B cell (primary cell): Measurements from ENCODE around the gene ANKRD44. TPM values are rescaled to one million over a fixed set of nuclear protein-coding genes. Genes with fewer than 3 reads are reported as not detected.

Source experiments
- ATAC-seq: fragments of 200-7000 bp; cut with Tn5 transposase; one replicate; pipeline ENCODE4 v1.10.0; 2021; ENCODE audit warnings: low read depth, mild to moderate bottlenecking, moderate number of reproducible peaks, moderate library complexity
- CTCF ChIA-PET: fragments of 350-600 bp; sonication (Branson Sonifier 250); formaldehyde crosslinking; loops from one replicate; lab custom pipeline; 2021; ENCODE audit warnings: antibody characterized with exemption, inconsistent platforms; lab: Charles Lee
- POLR2A ChIA-PET: fragments of 350-600 bp; sonication (Branson Sonifier 250); formaldehyde crosslinking; loops from one replicate; lab custom pipeline; 2021; ENCODE audit warnings: antibody characterized with exemption; lab: Charles Lee
- DNase-seq: peaks from one replicate; pipeline ENCODE4 v3.0.0; 2013
- H2AFZ ChIP-seq: 2 replicates; pipeline ENCODE4 v1.6.1; 2012; ENCODE audit warnings: mild to moderate bottlenecking, low read depth, low read length; ENCODE audit not compliant: insufficient read depth, poor library complexity, severe bottlenecking
- H3K27ac ChIP-seq, 2 donors: 1 replicate in 1 of 2; 2 replicates in 1 of 2; pipeline ENCODE4 v1.5.1; 2012 to 2013; ENCODE audit warnings: low read length in 2 of 2, mild to moderate bottlenecking in 2 of 2, moderate library complexity in 1 of 2
- H3K27me3 ChIP-seq, 4 experiments: fragments of 200-600 bp in 1 of 4; sonication (generic) in 1 of 4; replicated peaks in 1 of 4; 1 replicate in 2 of 4; 2 replicates in 2 of 4; pipeline versions ENCODE4 v1.6.1 to v1.7.0; 2013 to 2016; ENCODE audit warnings: low read length in 3 of 4, mild to moderate bottlenecking in 2 of 4, mixed read lengths in 1 of 4, moderate library complexity in 1 of 4; ENCODE audit not compliant: insufficient read depth in 4 of 4, control insufficient read depth in 3 of 4; ENCODE audit errors: control extremely low read depth in 1 of 4
- H3K36me3 ChIP-seq, 2 experiments: replicated peaks in 1 of 2; 1 replicate in 1 of 2; 2 replicates in 1 of 2; pipeline versions ENCODE4 v1.6.1 to v1.7.1; 2013; ENCODE audit warnings: low read length in 1 of 2; ENCODE audit not compliant: insufficient read depth in 2 of 2, control insufficient read depth in 1 of 2; ENCODE audit errors: control extremely low read depth in 1 of 2, extremely low read depth in 1 of 2
- H3K4me1 ChIP-seq, 2 donors: fragments of 200-600 bp in 1 of 2; sonication (generic) in 1 of 2; 1 replicate in 1 of 2; 2 replicates in 1 of 2; pipeline versions ENCODE4 v1.5.1 to v1.6.1; 2013 to 2017; ENCODE audit warnings: low read length in 2 of 2; ENCODE audit not compliant: control insufficient read depth in 2 of 2, insufficient read depth in 2 of 2
- H3K4me2 ChIP-seq: replicated peaks from 2 replicates; pipeline ENCODE3; 2012; ENCODE audit warnings: mild to moderate bottlenecking, low read depth, low read length; ENCODE audit not compliant: poor library complexity, severe bottlenecking
- H3K4me3 ChIP-seq, 5 experiments: fragments of 200-600 bp in 1 of 5; sonication (generic) in 1 of 5; 1 replicate in 3 of 5; 2 replicates in 2 of 5; pipeline versions ENCODE4 v1.5.1 to v1.7.0; 2011 to 2016; ENCODE audit warnings: low read length in 4 of 5, mild to moderate bottlenecking in 4 of 5, low read depth in 2 of 5, control low read depth in 1 of 5, moderate library complexity in 1 of 5; ENCODE audit not compliant: insufficient read depth in 1 of 5; ENCODE audit errors: control extremely low read depth in 1 of 5, extremely low read depth in 1 of 5
- H3K79me2 ChIP-seq: fragments of 200-600 bp; sonication (generic); one replicate; pipeline ENCODE4 v1.6.0; 2016; ENCODE audit warnings: low read length; ENCODE audit not compliant: control insufficient read depth, insufficient read depth
- H3K9ac ChIP-seq: fragments of 200-600 bp; sonication (generic); 2 replicates; pipeline ENCODE4 v1.6.1; 2017; ENCODE audit warnings: mild to moderate bottlenecking, low read length, moderate library complexity
- H3K9me3 ChIP-seq, 3 donors: one replicate each; pipeline versions ENCODE4 v1.6.1 to v1.7.1; 2013; ENCODE audit warnings: low read length in 2 of 3; ENCODE audit not compliant: control insufficient read depth in 2 of 3, insufficient read depth in 1 of 3; ENCODE audit errors: control extremely low read depth in 1 of 3
- H4K20me1 ChIP-seq: 2 replicates; pipeline ENCODE4 v1.6.0; 2012; ENCODE audit warnings: mild to moderate bottlenecking, low read length; ENCODE audit not compliant: insufficient read depth, control insufficient read depth, poor library complexity, severe bottlenecking
- H3K27ac Mint-ChIP-seq: one replicate; pipeline ENCODE4 v1.8.0; 2021; ENCODE audit warnings: mixed read lengths
- H3K27me3 Mint-ChIP-seq: one replicate; pipeline ENCODE4 v1.8.0; 2021; ENCODE audit warnings: mixed read lengths
- H3K4me1 Mint-ChIP-seq: one replicate; pipeline ENCODE4 v1.8.0; 2021; ENCODE audit warnings: mixed read lengths
- H3K4me3 Mint-ChIP-seq: one replicate; pipeline ENCODE4 v1.8.0; 2021; ENCODE audit warnings: mixed read lengths
- H3K9me3 Mint-ChIP-seq: one replicate; pipeline ENCODE4 v1.8.0; 2022; ENCODE audit warnings: mixed read lengths; ENCODE audit not compliant: insufficient read depth
- EZH2 ChIP-seq: IDR thresholded peaks from 2 replicates; pipeline ENCODE4 v1.6.1; 2012; ENCODE audit warnings: borderline replicate concordance, low read depth, mild to moderate bottlenecking, moderate library complexity, low read length; ENCODE audit not compliant: insufficient read depth, poor library complexity, severe bottlenecking
- WGBS: methylation state at CpG from one replicate; pipeline ENCODE4 v1.1.5; 2013; ENCODE audit warnings: missing lambda C conversion rate; ENCODE audit not compliant: insufficient coverage; 5-methylcytosine and 5-hydroxymethylcytosine counted together
- intact Hi-C: fragments of 100-400 bp; cut with micrococcal nuclease; formaldehyde crosslinking; loops from one replicate; pipeline ENCODE4 v1.10.0; 2022
- polyA plus RNA-seq: library from polyadenylated mRNA; depleted of rRNA; stranded (reverse); fragments of >200 nt; gene quantifications from 2 replicates; pipeline ENCODE4 v1.2.3, GENCODE V29; 2012
- total RNA-seq, 2 donors: library from RNA; stranded (reverse); fragments of 120-200 nt in 1 of 2; gene quantifications; 1 replicate in 1 of 2; 2 replicates in 1 of 2; pipeline versions ENCODE4 v1.2.3 to v1.2.4, GENCODE V29; 2013 to 2022
- TF ChIP-seq, protein P1 (sequence below): fragments of 200-600 bp; IDR thresholded peaks from one replicate; pipeline ENCODE4 v1.8.0; 2022; ENCODE audit warnings: antibody characterized with exemption, mild to moderate bottlenecking

The ANKRD44 gene
- total and polyA plus RNA-seq, 2 donors (not counting 1 experiment from before 2014, with no cell fraction given), result 92.6 to 457 TPM

- WGBS, result no CpG with 5 or more reads among the region's 2 CpGs
- no peaks in the 10 kb centered on the region for H3K27me3 Mint-ChIP-seq
- peak overlapping the region in 1 of 5 experiments; percentile 5 for H3K4me3 ChIP-seq
- H3K9me3 Mint-ChIP-seq, result no peaks in the 10 kb centered on the region
- H3K27ac ChIP-seq, result peak overlapping the region; percentile 9 to 77
- H3K9ac ChIP-seq, result peak overlapping the region; percentile 6
- H3K4me2 ChIP-seq, result peak overlapping the region; percentile 27
- ChIA-PET POLR2A (interaction anchor here (0.6 to 0.8 kb wide), 2 partner anchors 8 to 17 kb away, joined by 3 to 6 read pairs; no protein-coding TSS in a partner anchor), CTCF (interaction anchor here (0.6 to 1.4 kb wide), 10 partner anchors 10 to 124 kb away, joined by 3 to 5 read pairs (median 3); no protein-coding TSS in a partner anchor)
- H3K4me1 Mint-ChIP-seq, result peaks cover 84% of the 10 kb centered on the region
- ATAC-seq, result no peak
- peaks cover 4 to 6% of the 10 kb centered on the region in 2 experiments for H3K36me3 ChIP-seq
- peak overlapping the region; percentile 37 for H3K4me3 Mint-ChIP-seq
- peaks cover 84 to 85% of the 10 kb centered on the region in 2 donors for H3K4me1 ChIP-seq
- no peak for DNase-seq
- peak overlapping the region; percentile 59 for H3K27ac Mint-ChIP-seq
- no peak overlapping the region for H2AFZ ChIP-seq
- H3K79me2 ChIP-seq, result peaks cover 99% of the 10 kb centered on the region
- no peaks in the 10 kb centered on the region for H3K9me3 ChIP-seq
- H3K27me3 ChIP-seq, result no peaks in the 10 kb centered on the region
- no peak for TF ChIP-seq EZH2
- TF ChIP-seq, protein P1, sequence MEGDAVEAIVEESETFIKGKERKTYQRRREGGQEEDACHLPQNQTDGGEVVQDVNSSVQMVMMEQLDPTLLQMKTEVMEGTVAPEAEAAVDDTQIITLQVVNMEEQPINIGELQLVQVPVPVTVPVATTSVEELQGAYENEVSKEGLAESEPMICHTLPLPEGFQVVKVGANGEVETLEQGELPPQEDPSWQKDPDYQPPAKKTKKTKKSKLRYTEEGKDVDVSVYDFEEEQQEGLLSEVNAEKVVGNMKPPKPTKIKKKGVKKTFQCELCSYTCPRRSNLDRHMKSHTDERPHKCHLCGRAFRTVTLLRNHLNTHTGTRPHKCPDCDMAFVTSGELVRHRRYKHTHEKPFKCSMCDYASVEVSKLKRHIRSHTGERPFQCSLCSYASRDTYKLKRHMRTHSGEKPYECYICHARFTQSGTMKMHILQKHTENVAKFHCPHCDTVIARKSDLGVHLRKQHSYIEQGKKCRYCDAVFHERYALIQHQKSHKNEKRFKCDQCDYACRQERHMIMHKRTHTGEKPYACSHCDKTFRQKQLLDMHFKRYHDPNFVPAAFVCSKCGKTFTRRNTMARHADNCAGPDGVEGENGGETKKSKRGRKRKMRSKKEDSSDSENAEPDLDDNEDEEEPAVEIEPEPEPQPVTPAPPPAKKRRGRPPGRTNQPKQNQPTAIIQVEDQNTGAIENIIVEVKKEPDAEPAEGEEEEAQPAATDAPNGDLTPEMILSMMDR, result no peak
- intact Hi-C loops, result no loop called here
- H4K20me1 ChIP-seq, result peaks cover 62% of the 10 kb centered on the region
Measured at GRCh38 chr2:197238043-197238365, 72.6 kb downstream of the ANKRD44 start.

GRCh38 chr2:197237291-197238042, 73.1 kb downstream of the ANKRD44 start:
- ChIA-PET CTCF (interaction anchor here (0.8 to 1.4 kb wide), 9 partner anchors 9 to 124 kb away, joined by 3 to 5 read pairs (median 3); no protein-coding TSS in a partner anchor), POLR2A (interaction anchor here (0.5 to 0.8 kb wide), 4 partner anchors 8 to 43 kb away, joined by 3 to 6 read pairs (median 4); no protein-coding TSS in a partner anchor)
- Mint-ChIP-seq H3K27me3 (no peaks in the 10 kb centered on the region), H3K4me3 (peak overlapping the region; percentile 37), H3K9me3 (no peaks in the 10 kb centered on the region), H3K27ac (peak overlapping the region; percentile 59), H3K4me1 (peaks cover 85% of the 10 kb centered on the region)
- intact Hi-C loops, result no loop called here
- DNase-seq, result no peak
- Histone ChIP-seq H3K4me1 (peaks cover 84 to 85% of the 10 kb centered on the region in 2 donors), H2AFZ (no peak overlapping the region), H3K27ac (peak overlapping the region in 1 of 2 donors; percentile 77), H3K27me3 (no peaks in the 10 kb centered on the region), H3K4me3 (peak overlapping the region in 1 of 5 experiments; percentile 5), H3K4me2 (peak overlapping the region; percentile 27), H3K9ac (peak overlapping the region; percentile 6), H3K79me2 (peaks cover 99% of the 10 kb centered on the region), H4K20me1 (peaks cover 62% of the 10 kb centered on the region), H3K36me3 (peaks cover 4% of the 10 kb centered on the region in 2 experiments), H3K9me3 (no peaks in the 10 kb centered on the region)
- WGBS, result 96% methylated on average over 3 of the region's 8 CpGs
- no peak for ATAC-seq
- no peak for TF ChIP-seq EZH2
- TF ChIP-seq, protein P1, result no peak
